K562 (cell line): ENCODE measurements around the gene PLD1. TPM values are rescaled to one million over a fixed set of nuclear protein-coding genes. Genes with fewer than 3 reads are reported as not detected.

ENCODE experiments used
- C11orf30 ChIP-seq: fragments of 450-650 bp; IDR thresholded peaks from 2 replicates; pipeline ENCODE4 v1.6.1; 2016; ENCODE audit warnings: low read depth, mild to moderate bottlenecking
- CREM ChIP-seq: IDR thresholded peaks from 2 replicates; pipeline ENCODE4 v1.6.1; 2014; ENCODE audit warnings: antibody characterized with exemption, low read depth
- DEAF1 ChIP-seq: fragments of 450-650 bp; formaldehyde crosslinking; IDR thresholded peaks from 2 replicates; pipeline ENCODE4 v1.4.0; 2020; ENCODE audit warnings: mild to moderate bottlenecking, moderate library complexity
- HCFC1 ChIP-seq: IDR thresholded peaks from 2 replicates; pipeline ENCODE4 v1.6.1; 2012; ENCODE audit warnings: low read depth, low read length, improper control_type of control experiment
- HNRNPUL1 ChIP-seq: fragments of 200-400 bp; formaldehyde crosslinking; IDR thresholded peaks from 2 replicates; pipeline ENCODE4 v1.6.1; 2017; ENCODE audit warnings: low read length
- PHB ChIP-seq: fragments of 250-450 bp; sonication (Bioruptor Pico); IDR thresholded peaks from 2 replicates; pipeline ENCODE4 v1.5.0; 2021
- SETDB1 ChIP-seq: IDR thresholded peaks from one replicate; pipeline ENCODE4 v1.6.1; 2012; ENCODE audit warnings: low read length, control low read depth, inconsistent platforms
- SNIP1 ChIP-seq: fragments of 450-650 bp; IDR thresholded peaks from 2 replicates; pipeline ENCODE4 v1.7.1; 2017; ENCODE audit warnings: low read depth, mild to moderate bottlenecking
- TOE1 ChIP-seq, 2 experiments: fragments of 450-650 bp in 1 of 2; sonication (generic) in 1 of 2; formaldehyde crosslinking in 1 of 2; IDR thresholded peaks; 2 replicates each; pipeline versions ENCODE4 v1.7.1 to v1.8.0; 2016 to 2022; ENCODE audit warnings: borderline replicate concordance in 2 of 2, mild to moderate bottlenecking in 2 of 2, antibody characterized with exemption in 1 of 2, inconsistent platforms in 1 of 2, low read depth in 1 of 2, missing genetic modification reagents in 1 of 2, moderate library complexity in 1 of 2
- polyA plus RNA-seq, 8 experiments: library from polyadenylated mRNA; depleted of rRNA in 4 of 8; stranded (reverse) in 5 of 8; unstranded in 3 of 8; fragments of >200 nt; fragmentation: Nextera tagmentation in 2 of 8; fragmentation: Illumina TruSeq in 1 of 8; extraction: Ambion mirVana in 2 of 8; extraction: Trizol in 1 of 8; gene quantifications; 2 replicates each; pipeline versions ENCODE4 v1.2.1 to v1.2.3, GENCODE V29; 2011 to 2014; ENCODE audit warnings: inconsistent platforms in 1 of 8, missing spikeins in 1 of 8
- total RNA-seq, 7 experiments: library from RNA; depleted of rRNA in 6 of 7; stranded (reverse); fragments of >200 nt in 6 of 7; fragmentation: Illumina TruSeq in 2 of 7; extraction: Trizol in 2 of 7; gene quantifications; 2 replicates each; pipeline versions ENCODE4 v1.2.1 to v1.2.3, GENCODE V29; 2011 to 2021; ENCODE audit warnings: low replicate concordance in 1 of 7
- TF ChIP-seq, protein P1 (sequence below): fragments of 450-650 bp; IDR thresholded peaks from 2 replicates; pipeline ENCODE4 v1.6.1; 2016; ENCODE audit warnings: mild to moderate bottlenecking, moderate library complexity
- TF ChIP-seq, protein P2 (sequence below), 2 experiments: fragments of 450-650 bp in 1 of 2; IDR thresholded peaks; 2 replicates each; pipeline ENCODE4 v1.6.1; 2011 to 2017; ENCODE audit warnings: low read depth in 2 of 2, antibody characterized with exemption in 1 of 2, borderline replicate concordance in 1 of 2, low read length in 1 of 2, mild to moderate bottlenecking in 1 of 2, mixed read lengths in 1 of 2; ENCODE audit not compliant: control insufficient read depth in 1 of 2

Gene PLD1
- total and polyA plus RNA-seq, 9 of the 15 experiments (the other 6 are each of a cell fraction or from before 2014, with no cell fraction given): 8.4 to 26.1 (median 18.6) TPM

DNA sequence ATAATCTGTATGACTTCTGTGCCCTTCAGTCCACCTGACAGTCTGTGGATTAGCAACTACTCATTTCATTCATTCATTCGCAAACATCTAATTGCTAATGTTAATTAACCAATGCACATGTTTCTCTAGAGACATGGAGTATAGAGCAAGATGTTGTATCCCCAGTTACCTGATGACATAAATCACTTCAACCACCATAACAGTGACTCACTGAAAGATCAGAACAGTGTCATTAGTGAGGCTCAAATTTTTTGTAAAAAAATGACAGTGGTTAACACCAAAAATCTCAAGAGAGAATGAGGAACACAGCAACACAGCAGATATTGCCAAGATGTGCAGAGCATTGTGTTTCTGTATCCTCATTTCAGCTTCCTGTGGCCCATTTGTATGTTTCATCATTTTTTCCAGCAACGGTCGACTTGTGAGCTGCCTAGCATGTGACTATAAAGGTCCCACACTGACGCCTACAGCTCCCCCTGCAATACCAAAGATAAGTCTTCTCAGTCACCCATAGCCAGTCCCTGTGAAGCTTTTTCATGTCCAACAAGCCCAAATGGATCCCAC lies 3.7 kb upstream of the PLD1 start (continued):
- 0 out of 2 replicates have a peak, but pooled peaks have one; percentile 39 for TF ChIP-seq DEAF1 (CRISPR knock-in tag)
- TF ChIP-seq SNIP1: no peak
- TF ChIP-seq, protein P1, sequence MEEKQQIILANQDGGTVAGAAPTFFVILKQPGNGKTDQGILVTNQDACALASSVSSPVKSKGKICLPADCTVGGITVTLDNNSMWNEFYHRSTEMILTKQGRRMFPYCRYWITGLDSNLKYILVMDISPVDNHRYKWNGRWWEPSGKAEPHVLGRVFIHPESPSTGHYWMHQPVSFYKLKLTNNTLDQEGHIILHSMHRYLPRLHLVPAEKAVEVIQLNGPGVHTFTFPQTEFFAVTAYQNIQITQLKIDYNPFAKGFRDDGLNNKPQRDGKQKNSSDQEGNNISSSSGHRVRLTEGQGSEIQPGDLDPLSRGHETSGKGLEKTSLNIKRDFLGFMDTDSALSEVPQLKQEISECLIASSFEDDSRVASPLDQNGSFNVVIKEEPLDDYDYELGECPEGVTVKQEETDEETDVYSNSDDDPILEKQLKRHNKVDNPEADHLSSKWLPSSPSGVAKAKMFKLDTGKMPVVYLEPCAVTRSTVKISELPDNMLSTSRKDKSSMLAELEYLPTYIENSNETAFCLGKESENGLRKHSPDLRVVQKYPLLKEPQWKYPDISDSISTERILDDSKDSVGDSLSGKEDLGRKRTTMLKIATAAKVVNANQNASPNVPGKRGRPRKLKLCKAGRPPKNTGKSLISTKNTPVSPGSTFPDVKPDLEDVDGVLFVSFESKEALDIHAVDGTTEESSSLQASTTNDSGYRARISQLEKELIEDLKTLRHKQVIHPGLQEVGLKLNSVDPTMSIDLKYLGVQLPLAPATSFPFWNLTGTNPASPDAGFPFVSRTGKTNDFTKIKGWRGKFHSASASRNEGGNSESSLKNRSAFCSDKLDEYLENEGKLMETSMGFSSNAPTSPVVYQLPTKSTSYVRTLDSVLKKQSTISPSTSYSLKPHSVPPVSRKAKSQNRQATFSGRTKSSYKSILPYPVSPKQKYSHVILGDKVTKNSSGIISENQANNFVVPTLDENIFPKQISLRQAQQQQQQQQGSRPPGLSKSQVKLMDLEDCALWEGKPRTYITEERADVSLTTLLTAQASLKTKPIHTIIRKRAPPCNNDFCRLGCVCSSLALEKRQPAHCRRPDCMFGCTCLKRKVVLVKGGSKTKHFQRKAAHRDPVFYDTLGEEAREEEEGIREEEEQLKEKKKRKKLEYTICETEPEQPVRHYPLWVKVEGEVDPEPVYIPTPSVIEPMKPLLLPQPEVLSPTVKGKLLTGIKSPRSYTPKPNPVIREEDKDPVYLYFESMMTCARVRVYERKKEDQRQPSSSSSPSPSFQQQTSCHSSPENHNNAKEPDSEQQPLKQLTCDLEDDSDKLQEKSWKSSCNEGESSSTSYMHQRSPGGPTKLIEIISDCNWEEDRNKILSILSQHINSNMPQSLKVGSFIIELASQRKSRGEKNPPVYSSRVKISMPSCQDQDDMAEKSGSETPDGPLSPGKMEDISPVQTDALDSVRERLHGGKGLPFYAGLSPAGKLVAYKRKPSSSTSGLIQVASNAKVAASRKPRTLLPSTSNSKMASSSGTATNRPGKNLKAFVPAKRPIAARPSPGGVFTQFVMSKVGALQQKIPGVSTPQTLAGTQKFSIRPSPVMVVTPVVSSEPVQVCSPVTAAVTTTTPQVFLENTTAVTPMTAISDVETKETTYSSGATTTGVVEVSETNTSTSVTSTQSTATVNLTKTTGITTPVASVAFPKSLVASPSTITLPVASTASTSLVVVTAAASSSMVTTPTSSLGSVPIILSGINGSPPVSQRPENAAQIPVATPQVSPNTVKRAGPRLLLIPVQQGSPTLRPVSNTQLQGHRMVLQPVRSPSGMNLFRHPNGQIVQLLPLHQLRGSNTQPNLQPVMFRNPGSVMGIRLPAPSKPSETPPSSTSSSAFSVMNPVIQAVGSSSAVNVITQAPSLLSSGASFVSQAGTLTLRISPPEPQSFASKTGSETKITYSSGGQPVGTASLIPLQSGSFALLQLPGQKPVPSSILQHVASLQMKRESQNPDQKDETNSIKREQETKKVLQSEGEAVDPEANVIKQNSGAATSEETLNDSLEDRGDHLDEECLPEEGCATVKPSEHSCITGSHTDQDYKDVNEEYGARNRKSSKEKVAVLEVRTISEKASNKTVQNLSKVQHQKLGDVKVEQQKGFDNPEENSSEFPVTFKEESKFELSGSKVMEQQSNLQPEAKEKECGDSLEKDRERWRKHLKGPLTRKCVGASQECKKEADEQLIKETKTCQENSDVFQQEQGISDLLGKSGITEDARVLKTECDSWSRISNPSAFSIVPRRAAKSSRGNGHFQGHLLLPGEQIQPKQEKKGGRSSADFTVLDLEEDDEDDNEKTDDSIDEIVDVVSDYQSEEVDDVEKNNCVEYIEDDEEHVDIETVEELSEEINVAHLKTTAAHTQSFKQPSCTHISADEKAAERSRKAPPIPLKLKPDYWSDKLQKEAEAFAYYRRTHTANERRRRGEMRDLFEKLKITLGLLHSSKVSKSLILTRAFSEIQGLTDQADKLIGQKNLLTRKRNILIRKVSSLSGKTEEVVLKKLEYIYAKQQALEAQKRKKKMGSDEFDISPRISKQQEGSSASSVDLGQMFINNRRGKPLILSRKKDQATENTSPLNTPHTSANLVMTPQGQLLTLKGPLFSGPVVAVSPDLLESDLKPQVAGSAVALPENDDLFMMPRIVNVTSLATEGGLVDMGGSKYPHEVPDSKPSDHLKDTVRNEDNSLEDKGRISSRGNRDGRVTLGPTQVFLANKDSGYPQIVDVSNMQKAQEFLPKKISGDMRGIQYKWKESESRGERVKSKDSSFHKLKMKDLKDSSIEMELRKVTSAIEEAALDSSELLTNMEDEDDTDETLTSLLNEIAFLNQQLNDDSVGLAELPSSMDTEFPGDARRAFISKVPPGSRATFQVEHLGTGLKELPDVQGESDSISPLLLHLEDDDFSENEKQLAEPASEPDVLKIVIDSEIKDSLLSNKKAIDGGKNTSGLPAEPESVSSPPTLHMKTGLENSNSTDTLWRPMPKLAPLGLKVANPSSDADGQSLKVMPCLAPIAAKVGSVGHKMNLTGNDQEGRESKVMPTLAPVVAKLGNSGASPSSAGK: peak; percentile 92
- no peak for TF ChIP-seq HNRNPUL1
- peak; percentile 51 for TF ChIP-seq CREM
- no peak for TF ChIP-seq PHB (CRISPR knock-in tag)
- no peak for TF ChIP-seq TOE1 (IDR thresholded peaks at IDR 0.05; ENCODE audit: borderline replicate concordance)
- TF ChIP-seq TOE1 (CRISPR knock-in tag; IDR thresholded peaks at IDR 0.05; ENCODE audit: borderline replicate concordance, low read depth): no peak
- TF ChIP-seq SETDB1: no peak
- TF ChIP-seq, protein P2, sequence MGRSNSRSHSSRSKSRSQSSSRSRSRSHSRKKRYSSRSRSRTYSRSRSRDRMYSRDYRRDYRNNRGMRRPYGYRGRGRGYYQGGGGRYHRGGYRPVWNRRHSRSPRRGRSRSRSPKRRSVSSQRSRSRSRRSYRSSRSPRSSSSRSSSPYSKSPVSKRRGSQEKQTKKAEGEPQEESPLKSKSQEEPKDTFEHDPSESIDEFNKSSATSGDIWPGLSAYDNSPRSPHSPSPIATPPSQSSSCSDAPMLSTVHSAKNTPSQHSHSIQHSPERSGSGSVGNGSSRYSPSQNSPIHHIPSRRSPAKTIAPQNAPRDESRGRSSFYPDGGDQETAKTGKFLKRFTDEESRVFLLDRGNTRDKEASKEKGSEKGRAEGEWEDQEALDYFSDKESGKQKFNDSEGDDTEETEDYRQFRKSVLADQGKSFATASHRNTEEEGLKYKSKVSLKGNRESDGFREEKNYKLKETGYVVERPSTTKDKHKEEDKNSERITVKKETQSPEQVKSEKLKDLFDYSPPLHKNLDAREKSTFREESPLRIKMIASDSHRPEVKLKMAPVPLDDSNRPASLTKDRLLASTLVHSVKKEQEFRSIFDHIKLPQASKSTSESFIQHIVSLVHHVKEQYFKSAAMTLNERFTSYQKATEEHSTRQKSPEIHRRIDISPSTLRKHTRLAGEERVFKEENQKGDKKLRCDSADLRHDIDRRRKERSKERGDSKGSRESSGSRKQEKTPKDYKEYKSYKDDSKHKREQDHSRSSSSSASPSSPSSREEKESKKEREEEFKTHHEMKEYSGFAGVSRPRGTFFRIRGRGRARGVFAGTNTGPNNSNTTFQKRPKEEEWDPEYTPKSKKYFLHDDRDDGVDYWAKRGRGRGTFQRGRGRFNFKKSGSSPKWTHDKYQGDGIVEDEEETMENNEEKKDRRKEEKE (IDR thresholded peaks at IDR 0.05; ENCODE audit: borderline replicate concordance in 1 of 2, control insufficient read depth in 1 of 2, low read depth in 2 of 2, low read length in 1 of 2): no peak
- 0 out of 2 replicates have a peak, but pooled peaks have one; percentile 5 for TF ChIP-seq HCFC1
- TF ChIP-seq C11orf30: 0 out of 2 replicates have a peak, but pooled peaks have one; percentile 20
